GM18868 (cell line): ENCODE results near the gene VAX1.
"Not testable (repeated sequence)": the region's sequence is repeated elsewhere in the genome, so short reads cannot be mapped to it uniquely, and the experiment has no call there.

ENCODE experiments used
- ATAC-seq: cut with Tn5 transposase; IDR thresholded peaks from one replicate; pipeline ENCODE4 v1.9.1; 2021; ENCODE audit warnings: mild to moderate bottlenecking, moderate library complexity; ENCODE audit not compliant: unreplicated experiment

VAX1 gene

GRCh38 chr10:117136391-117136975 lies 1.6 kb downstream of the VAX1 start:
- no peak for ATAC-seq

GRCh38 chr10:117135480-117136140 lies 2.5 kb downstream of the VAX1 start:
- ATAC-seq, result no peak

DNA sequence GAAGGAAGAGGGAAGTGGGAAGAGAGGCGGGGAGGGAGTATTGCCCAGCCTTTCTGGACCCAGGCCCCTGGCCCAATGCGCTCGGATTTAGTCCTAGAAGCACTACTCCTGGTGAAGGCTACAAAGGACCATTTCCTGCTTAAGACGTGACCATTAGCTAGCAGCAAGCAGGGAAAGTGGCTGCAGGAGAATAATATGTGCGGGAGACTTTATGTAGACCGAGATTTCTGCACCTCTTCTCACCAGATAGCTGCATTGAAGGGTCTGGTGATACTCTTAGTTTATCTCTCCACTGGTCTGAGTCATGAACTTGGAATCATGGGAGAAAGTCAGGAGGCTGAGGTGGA lies 3.1 kb downstream of the VAX1 start:
- no peak for ATAC-seq

DNA sequence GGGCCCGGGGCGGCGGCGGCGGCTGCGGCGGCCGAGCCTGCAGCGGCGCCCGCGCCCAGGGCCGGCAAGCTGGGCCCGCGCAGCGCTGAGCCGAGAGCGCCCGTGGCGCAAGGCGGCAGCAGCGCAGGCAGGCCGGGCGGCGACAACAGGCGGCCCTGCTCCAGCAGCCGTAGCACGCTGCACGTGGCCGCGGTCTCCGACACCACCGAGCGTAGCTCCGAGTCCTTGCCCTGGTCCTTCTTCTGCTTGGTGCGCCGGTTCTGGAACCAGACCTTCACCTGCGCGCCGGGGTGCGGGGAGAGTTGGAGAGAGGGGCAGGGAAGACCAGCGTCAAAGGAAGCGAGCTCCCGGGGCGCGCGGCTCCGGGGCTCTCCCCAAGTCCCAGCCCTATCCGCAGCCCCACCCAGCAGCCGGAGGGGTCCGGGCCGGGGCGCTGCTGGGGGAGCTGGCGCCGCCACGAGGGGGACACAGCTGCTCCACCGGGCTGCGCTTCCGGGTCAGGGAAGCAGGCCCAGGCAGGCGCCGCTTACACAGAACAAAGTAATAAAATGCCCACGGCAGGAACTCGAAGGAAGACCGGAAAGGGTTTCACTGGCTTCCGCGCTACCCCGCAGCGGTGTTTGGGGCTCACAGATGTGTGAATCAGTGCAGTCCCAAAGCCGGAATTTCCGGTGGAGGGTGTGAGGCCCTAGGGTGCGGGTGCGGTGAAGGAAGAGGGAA lies 3.6 kb downstream of the VAX1 start:
- ATAC-seq, result no peak

DNA sequence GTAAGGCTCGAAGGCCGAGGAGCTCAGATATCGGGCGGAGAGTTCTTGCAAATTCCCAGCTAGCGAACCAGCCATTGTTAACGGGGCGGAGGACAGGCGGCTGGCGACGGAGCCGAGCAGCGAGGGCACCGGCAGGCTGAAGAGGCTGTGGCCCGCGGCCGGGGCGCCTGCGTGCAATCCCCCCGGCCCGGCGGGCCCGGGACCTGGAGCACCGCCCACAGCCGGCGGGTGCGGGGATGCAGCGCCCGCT lies 4.1 kb downstream of the VAX1 start:
- ATAC-seq, result no peak

GRCh38 chr10:117133273-117134055 lies 4.6 kb downstream of the VAX1 start:
- no peak for ATAC-seq

DNA sequence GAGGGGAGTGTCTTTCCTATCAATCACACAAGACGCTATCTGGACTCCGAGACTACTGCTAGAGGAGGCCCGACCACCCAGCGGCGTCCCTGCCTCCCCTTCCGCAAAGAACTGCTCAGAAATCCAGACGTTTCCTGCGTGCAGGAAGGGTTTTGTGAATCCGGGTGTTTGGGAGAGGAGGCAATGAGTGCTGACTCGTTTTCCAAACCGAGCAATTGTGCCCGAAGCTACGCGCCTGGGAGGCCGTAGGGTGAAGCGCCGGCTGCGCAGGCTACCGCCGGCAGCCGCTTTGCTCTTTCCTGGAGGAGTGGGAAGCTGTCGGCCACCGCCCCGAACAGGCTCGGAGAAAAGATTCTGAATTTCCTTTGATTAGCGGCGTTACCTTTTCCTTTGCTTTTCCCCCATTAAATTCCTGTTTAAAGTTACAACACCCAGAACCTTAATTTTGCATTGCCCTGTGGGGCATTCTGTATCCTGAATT lies 5.3 kb downstream of the VAX1 start:
- no peak for ATAC-seq

- ATAC-seq, result no peak
Measured at GRCh38 chr10:117131376-117132327, 6.4 kb downstream of the VAX1 start.

GRCh38 chr10:117130862-117131375 lies 7.2 kb downstream of the VAX1 start:
- no peak for ATAC-seq

DNA sequence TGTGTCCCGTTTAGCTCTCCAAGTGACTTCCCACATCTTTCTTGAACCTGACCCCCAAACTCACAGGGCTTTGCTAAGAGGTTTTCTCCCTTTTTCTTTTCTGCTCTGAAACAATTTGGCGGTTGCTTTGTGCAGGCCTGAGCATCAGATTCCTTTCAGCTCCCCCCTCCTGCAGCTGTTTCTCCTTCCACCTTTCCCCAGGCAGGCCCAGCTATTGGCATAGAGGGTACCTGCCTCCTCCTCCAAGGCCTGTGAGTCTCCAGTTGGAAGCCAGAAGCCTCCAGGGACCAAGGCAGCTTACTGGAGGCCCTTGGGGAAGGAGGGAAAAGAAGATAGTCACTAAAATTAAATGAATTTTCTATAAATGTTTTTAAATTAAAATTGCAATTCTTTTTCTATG lies 7.7 kb downstream of the VAX1 start:
- ATAC-seq, result no peak

DNA sequence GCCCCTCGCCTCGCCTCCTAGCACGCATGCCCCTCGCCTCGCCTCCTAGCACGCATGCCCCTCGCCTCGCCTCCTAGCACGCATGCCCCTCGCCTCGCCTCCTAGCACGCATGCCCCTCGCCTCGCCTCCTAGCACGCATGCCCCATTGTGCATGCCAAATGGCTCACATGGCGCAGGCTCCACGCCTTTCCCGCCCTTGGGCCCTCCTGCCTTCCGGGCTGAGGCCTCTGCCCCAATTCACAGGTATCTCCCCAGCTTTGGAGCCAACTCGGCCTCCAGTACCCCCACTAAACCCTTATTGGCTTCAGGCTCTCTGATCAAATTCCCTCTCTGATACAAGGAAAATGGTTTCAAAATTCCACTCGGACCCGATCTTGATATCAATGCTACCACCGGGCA lies 11.4 kb downstream of the VAX1 start:
- ATAC-seq, result not testable (repeated sequence)

- no peak for ATAC-seq
Measured at GRCh38 chr10:117126034-117126433, 12.0 kb downstream of the VAX1 start.

DNA sequence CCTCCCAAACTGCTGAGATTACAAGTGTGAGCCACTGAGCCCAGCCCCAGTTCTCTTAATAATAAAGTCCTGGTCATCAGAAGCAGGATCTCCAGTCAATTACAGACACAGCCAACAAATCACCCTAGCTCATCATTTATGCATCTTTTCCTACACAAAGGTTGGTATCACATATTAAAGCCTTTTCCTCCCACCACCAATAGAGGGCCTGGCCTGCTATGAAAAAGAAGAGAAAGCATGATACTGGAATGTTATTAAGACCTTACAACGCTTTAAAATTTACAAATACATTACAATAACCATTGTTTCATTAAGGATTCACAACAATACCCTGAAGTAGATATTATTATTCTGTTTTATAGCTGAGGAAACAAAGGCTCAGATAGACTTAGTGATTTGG lies 25.9 kb downstream of the VAX1 start:
- ATAC-seq, result no peak

DNA sequence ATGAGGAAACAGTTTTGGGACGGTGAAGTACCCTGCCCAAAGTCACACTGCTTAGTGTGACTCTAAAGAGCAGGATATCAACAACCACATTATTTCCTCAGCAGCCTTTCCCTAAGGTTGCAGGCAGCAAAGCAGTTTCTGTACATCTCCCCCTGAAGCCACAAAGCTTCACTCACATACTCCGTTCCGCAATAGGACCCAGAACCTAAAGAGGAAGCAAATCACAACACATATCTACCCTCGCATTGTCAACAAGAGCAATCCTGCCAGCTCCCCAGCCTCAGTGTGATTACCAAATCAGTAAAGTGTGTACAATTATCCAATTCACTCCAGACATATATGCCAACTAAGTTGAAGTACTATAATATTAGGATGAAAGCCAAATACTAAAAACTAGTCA lies 30.8 kb downstream of the VAX1 start:
- no peak for ATAC-seq

- no peak for ATAC-seq
Measured at GRCh38 chr10:117096599-117097201, 41.4 kb downstream of the VAX1 start.

- ATAC-seq, result no peak
Measured at GRCh38 chr10:117094856-117095255, 43.2 kb downstream of the VAX1 start.

DNA sequence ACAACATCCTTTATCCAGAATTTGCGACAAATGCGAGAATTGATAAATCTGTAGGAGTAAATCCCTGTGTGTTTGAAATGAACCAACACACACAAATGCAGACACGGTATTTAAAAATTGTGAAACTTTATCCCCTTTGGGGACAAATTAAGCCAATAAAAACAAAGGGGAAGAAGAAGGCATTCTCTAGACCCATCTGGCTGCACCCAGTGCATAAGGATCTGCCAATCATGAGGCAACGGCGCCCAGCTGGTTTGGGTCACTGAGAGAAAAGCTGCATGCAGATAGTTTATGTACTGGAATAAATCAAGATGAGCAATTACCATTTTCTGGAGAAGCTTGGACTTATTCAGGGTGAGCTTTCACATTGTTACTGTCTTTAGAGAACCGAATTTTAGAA lies 45.7 kb downstream of the VAX1 start:
- no peak for ATAC-seq

DNA sequence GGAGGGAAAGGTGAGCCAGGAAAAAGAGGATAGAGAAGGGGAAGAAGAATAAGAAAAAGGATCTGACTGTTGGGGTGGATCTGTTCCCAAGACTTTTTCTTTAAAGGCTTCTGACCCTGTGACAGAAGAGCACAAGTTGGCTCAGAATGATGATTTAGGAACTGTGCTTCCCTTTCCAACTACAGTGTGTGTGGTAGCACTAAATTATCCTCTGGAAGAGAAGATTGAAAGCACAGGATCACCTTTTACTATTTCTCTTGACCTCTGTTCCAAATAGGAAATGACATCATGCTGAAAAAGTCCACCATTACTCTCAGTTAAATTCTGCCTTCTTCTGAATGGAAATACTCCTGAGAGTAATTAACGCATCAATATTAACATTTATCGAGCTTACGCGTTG lies 47.2 kb downstream of the VAX1 start:
- no peak for ATAC-seq

- ATAC-seq, result no peak
Measured at GRCh38 chr10:117087521-117087920, 50.5 kb downstream of the VAX1 start.

DNA sequence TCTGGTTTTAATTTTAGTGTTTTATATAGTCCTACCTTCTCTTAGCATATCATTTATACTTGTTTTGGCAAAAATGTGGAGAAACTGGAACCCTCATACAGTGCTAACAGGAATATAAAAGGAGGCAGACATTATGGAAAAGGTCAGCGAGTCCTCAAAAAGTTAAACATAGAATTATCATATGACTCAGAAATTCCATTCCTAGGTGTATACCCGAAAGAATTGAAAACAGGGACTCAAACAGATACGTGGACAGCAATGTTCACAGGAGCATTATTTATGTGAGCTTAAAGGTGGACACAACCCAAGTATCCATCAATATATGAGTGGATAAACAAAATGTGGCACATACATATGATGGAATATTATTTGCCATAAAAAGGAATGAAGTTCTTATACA lies 51.5 kb downstream of the VAX1 start:
- no peak for ATAC-seq
